ENCODE results near the gene TMEM247. TPM values are rescaled to one million over a fixed set of nuclear protein-coding genes. Genes with fewer than 3 reads are reported as not detected.

Gene TMEM247
- not detected in 2 replicates for total RNA-seq

DNA sequence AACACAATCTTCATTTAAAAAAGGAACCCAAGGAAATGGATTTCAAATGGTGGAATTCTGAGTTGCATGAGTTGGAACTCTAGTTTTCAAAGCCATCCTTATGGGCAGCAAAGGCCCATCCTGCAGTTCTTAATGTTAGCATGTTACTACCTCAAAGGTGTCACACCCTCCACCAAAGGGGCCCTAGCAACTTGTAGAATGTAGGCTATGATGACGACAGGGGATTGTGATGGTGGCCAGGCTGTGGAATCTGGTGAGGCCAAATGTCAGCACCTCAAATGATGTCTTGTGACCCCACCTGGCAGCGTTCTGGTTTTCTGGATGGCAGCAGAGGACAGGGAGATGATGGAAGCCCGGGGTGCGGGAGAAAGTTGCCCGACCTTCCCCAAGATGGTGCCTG lies at the start of gene TMEM247:
Gene TMEM247 (plus strand): TSS at position 301 of the 400 bp plus-strand sequence.
- intact Hi-C loops (cut with micrococcal nuclease) = no loop called here
- no peaks in the 10 kb centered on the region for H3K36me3 Mint-ChIP-seq (ENCODE audit: low read depth)
- H3K9me3 Mint-ChIP-seq = no peaks in the 10 kb centered on the region
- POLR2A ChIA-PET = no interaction called here
- H3K4me3 Mint-ChIP-seq = no peak within 1 kb of the TSS
- peaks cover 14% of the 10 kb centered on the region for H3K4me1 Mint-ChIP-seq
- H3K27me3 Mint-ChIP-seq = peaks cover 8% of the 10 kb centered on the region
- DNase-seq (no peak), ATAC-seq (ENCODE audit: low read depth) (no peak)
- CTCF ChIA-PET = no interaction called here
- H3K27ac Mint-ChIP-seq = no peak within 1 kb of the TSS
- TF ChIP-seq, protein P1, sequence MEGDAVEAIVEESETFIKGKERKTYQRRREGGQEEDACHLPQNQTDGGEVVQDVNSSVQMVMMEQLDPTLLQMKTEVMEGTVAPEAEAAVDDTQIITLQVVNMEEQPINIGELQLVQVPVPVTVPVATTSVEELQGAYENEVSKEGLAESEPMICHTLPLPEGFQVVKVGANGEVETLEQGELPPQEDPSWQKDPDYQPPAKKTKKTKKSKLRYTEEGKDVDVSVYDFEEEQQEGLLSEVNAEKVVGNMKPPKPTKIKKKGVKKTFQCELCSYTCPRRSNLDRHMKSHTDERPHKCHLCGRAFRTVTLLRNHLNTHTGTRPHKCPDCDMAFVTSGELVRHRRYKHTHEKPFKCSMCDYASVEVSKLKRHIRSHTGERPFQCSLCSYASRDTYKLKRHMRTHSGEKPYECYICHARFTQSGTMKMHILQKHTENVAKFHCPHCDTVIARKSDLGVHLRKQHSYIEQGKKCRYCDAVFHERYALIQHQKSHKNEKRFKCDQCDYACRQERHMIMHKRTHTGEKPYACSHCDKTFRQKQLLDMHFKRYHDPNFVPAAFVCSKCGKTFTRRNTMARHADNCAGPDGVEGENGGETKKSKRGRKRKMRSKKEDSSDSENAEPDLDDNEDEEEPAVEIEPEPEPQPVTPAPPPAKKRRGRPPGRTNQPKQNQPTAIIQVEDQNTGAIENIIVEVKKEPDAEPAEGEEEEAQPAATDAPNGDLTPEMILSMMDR (IDR thresholded peaks at IDR 0.05) = no peak

DNA sequence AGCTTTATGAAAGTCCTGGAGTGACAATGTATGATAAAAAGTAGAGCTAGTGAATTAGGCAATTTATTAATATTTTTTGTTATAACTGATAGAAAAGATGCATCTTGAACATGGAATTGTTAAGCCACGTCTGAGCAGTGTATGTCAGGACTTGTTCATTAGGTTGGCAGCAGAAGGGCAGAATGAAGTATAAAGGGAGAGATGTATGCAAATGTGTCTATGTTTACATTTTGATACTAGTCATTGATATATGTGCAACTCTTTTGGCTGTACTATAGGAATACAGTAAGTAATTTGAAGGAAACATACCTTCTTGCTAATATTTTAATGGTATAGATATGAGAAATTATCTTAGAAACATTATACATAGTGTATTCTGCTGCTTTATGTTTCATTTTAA lies 49.0 kb upstream of the TMEM247 start:
- DNase-seq = no peak
- intact Hi-C loops (cut with micrococcal nuclease) = no loop called here
- Mint-ChIP-seq H3K36me3 (ENCODE audit: low read depth) (no peaks in the 10 kb centered on the region), H3K9me3 (peaks cover 2% of the 10 kb centered on the region), H3K27me3 (peaks cover 5% of the 10 kb centered on the region), H3K4me1 (no peaks in the 10 kb centered on the region), H3K4me3 (no peak overlapping the region), H3K27ac (no peak overlapping the region)
- ChIA-PET CTCF (no interaction called here), POLR2A (no interaction called here)
- TF ChIP-seq, protein P1 (IDR thresholded peaks at IDR 0.05) = no peak
- no peak for ATAC-seq (ENCODE audit: low read depth)

DNA sequence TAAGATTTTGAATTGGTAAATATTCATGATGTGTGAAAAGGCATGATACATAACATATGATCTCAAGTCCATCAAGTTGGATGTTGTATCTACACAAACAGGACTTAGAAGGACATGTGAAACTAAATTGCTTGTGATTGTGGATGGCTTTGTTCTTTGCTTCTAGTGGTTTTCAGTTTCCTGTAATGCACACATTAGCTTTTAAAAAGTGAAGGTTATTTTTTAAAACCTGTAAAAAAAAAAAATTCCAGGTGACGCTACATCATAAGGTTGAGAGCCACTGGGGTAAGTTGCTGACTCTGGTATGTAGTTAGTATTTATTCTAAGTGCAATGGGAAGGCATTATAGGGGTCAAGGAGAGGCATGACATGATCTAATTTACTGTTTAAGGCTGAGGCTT lies 48.4 kb upstream of the TMEM247 start:
- ChIA-PET CTCF (no interaction called here), POLR2A (no interaction called here)
- ATAC-seq (ENCODE audit: low read depth) (no peak), DNase-seq (no peak)
- Mint-ChIP-seq H3K27ac (no peak overlapping the region), H3K9me3 (peaks cover 2% of the 10 kb centered on the region), H3K36me3 (ENCODE audit: low read depth) (no peaks in the 10 kb centered on the region), H3K4me1 (no peaks in the 10 kb centered on the region), H3K27me3 (peaks cover 5% of the 10 kb centered on the region), H3K4me3 (no peak overlapping the region)
- TF ChIP-seq, protein P1 (IDR thresholded peaks at IDR 0.05) = no peak
- intact Hi-C loops (cut with micrococcal nuclease) = no loop called here

DNA sequence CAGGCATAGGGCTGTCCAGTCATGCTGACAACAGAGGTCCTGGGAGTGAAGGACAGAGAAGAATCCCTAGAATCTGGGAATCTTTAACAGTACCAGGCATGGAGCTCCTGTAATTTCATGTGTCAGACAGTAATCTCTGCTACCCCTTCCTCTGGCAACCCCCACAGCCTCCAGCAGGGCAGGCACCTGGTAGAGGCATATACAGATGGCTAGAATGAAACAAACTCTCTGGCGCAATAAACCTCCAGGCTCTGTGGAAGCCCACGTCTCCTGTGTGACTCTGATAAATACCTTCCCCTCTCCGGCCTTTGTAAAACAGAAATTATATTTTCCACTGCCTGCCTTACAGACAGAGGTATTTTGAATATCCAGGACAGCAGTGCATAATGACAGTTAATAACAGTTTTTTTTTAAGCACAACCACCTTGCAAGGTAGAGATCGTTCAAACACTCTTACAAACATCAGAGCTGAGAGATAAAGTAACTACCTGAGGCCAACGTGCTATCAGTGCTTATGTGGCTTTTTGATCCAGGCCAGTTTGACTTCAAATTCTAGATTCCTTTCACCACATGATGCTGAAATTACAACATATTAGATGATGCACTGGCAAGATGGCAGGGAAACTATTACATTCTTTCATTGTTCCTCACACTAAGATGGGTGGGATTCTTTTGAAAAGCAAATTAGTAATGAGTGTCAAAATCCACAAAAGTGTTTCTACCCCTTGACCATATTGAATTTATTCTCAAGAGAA lies 47.7 kb upstream of the TMEM247 start:
- Mint-ChIP-seq H3K4me3 (no peak overlapping the region), H3K36me3 (ENCODE audit: low read depth) (no peaks in the 10 kb centered on the region), H3K27me3 (peaks cover 7% of the 10 kb centered on the region), H3K4me1 (no peaks in the 10 kb centered on the region), H3K9me3 (peaks cover 2% of the 10 kb centered on the region), H3K27ac (no peak overlapping the region)
- ChIA-PET CTCF (no interaction called here), POLR2A (no interaction called here)
- no peak for DNase-seq
- TF ChIP-seq, protein P1 (IDR thresholded peaks at IDR 0.05) = no peak
- intact Hi-C loops (cut with micrococcal nuclease) = no loop called here
- no peak for ATAC-seq (ENCODE audit: low read depth)

DNA sequence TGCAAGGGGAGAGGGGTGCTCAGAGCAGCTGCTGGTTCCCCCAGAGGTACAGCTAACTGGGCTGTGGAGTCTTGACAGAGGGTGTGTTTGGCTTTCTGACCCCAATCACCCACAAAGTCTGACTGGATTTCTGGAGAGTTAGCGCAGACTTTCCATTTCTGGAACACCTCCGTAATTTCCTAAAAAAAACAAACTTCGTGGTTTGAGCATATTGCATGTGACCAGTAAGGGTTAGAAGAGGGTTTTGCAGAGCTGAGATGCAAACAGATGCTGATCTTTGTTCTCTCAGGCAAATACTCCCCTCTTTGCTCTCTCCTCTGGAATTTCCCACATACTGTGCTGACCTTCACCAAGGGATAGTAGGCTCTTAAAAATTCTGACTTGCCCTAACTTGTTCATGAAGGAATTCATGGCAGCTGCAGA lies 44.5 kb upstream of the TMEM247 start:
- TF ChIP-seq, protein P1 (IDR thresholded peaks at IDR 0.05) = no peak
- no peaks in the 10 kb centered on the region for H3K9me3 Mint-ChIP-seq
- POLR2A ChIA-PET = no interaction called here
- H3K4me1 Mint-ChIP-seq = no peaks in the 10 kb centered on the region
- H3K27me3 Mint-ChIP-seq = peaks cover 7% of the 10 kb centered on the region
- no peaks in the 10 kb centered on the region for H3K36me3 Mint-ChIP-seq (ENCODE audit: low read depth)
- intact Hi-C loops (cut with micrococcal nuclease) = no loop called here
- no peak for ATAC-seq (ENCODE audit: low read depth)
- DNase-seq = no peak
- no peak overlapping the region for H3K4me3 Mint-ChIP-seq
- CTCF ChIA-PET = no interaction called here
- H3K27ac Mint-ChIP-seq = no peak overlapping the region

Measured in activated B cell treated with CpG ODN at 0.5 μM for 24 hours (primary cell).